Ishikawa (cell line): Measurements from ENCODE around the gene TOPAZ1.

Experiments used
- CEBPB ChIP-seq: IDR thresholded peaks from 2 replicates; pipeline ENCODE4 v1.6.1; 2012
- CREB1 ChIP-seq: IDR thresholded peaks from 2 replicates; pipeline ENCODE4 v1.6.1; 2012; ENCODE audit warnings: low read depth
- EGR1 ChIP-seq: IDR thresholded peaks from 2 replicates; pipeline ENCODE4 v1.6.1; 2012
- NFIC ChIP-seq: IDR thresholded peaks from 2 replicates; pipeline ENCODE4 v1.6.1; 2012
- RAD21 ChIP-seq: IDR thresholded peaks from 2 replicates; pipeline ENCODE4 v1.6.1; 2012; ENCODE audit warnings: low read depth
- TAF1 ChIP-seq: IDR thresholded peaks from 2 replicates; pipeline ENCODE4 v1.6.1; 2012; ENCODE audit warnings: low read depth, mild to moderate bottlenecking
- TCF12 ChIP-seq: IDR thresholded peaks from 2 replicates; pipeline ENCODE4 v1.6.1; 2012; ENCODE audit warnings: low read depth
- TEAD4 ChIP-seq: IDR thresholded peaks from 2 replicates; pipeline ENCODE4 v1.6.1; 2012
- YY1 ChIP-seq: IDR thresholded peaks from 2 replicates; pipeline ENCODE4 v1.6.1; 2012; ENCODE audit warnings: low read depth
- TF ChIP-seq, protein P1 (sequence below): IDR thresholded peaks from 2 replicates; pipeline ENCODE4 v1.6.1; 2012; ENCODE audit warnings: low read depth, mild to moderate bottlenecking
- TF ChIP-seq, protein P2 (sequence below): IDR thresholded peaks from 2 replicates; pipeline ENCODE4 v1.6.1; 2012

DNA sequence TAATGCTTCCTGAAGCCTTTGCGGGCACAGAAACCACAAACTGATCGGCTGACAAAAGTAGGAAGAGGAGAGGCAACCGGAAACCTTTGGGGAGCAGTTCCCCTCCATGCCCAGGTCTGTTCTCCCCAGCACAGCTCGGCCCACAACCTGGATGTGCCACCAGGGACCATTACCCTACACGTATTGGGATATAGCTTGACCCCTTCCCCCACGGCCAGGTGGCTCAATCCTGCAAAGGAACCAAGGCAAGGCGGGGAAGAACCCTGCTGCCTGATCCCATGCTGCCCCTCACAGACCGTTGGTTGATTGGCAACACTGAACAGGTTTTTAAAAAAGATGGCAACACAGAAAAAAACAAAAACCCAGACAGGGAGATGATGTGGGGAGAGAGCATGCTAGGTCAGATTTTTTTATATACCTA, 77.2 kb downstream of the TOPAZ1 start:
- TF ChIP-seq TAF1 (no peak), TCF12 (no peak), RAD21 (0 out of 2 replicates have a peak, but pooled peaks have one; percentile 9), CEBPB (no peak), TEAD4 (no peak), EGR1 (no peak), CREB1 (no peak), YY1 (no peak), NFIC (no peak)
- TF ChIP-seq, protein P1, sequence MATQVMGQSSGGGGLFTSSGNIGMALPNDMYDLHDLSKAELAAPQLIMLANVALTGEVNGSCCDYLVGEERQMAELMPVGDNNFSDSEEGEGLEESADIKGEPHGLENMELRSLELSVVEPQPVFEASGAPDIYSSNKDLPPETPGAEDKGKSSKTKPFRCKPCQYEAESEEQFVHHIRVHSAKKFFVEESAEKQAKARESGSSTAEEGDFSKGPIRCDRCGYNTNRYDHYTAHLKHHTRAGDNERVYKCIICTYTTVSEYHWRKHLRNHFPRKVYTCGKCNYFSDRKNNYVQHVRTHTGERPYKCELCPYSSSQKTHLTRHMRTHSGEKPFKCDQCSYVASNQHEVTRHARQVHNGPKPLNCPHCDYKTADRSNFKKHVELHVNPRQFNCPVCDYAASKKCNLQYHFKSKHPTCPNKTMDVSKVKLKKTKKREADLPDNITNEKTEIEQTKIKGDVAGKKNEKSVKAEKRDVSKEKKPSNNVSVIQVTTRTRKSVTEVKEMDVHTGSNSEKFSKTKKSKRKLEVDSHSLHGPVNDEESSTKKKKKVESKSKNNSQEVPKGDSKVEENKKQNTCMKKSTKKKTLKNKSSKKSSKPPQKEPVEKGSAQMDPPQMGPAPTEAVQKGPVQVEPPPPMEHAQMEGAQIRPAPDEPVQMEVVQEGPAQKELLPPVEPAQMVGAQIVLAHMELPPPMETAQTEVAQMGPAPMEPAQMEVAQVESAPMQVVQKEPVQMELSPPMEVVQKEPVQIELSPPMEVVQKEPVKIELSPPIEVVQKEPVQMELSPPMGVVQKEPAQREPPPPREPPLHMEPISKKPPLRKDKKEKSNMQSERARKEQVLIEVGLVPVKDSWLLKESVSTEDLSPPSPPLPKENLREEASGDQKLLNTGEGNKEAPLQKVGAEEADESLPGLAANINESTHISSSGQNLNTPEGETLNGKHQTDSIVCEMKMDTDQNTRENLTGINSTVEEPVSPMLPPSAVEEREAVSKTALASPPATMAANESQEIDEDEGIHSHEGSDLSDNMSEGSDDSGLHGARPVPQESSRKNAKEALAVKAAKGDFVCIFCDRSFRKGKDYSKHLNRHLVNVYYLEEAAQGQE, result no peak
- TF ChIP-seq, protein P2, sequence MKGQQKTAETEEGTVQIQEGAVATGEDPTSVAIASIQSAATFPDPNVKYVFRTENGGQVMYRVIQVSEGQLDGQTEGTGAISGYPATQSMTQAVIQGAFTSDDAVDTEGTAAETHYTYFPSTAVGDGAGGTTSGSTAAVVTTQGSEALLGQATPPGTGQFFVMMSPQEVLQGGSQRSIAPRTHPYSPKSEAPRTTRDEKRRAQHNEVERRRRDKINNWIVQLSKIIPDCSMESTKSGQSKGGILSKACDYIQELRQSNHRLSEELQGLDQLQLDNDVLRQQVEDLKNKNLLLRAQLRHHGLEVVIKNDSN, result no peak
